Peyer's patch (tissue), 4 donors: ENCODE results near the gene RNF26.

ENCODE experiments used
- CTCF ChIP-seq, 6 experiments: fragments of 450-650 bp in 4 of 6; fragments of 200-600 bp in 2 of 6; sonication (generic) in 1 of 6; IDR thresholded peaks; one replicate each; pipeline ENCODE4 v1.5.1; 2017 to 2019; ENCODE audit warnings: antibody characterized with exemption in 6 of 6, mild to moderate bottlenecking in 3 of 6, moderate library complexity in 1 of 6
- POLR2A ChIP-seq, 2 donors: fragments of 450-650 bp; IDR thresholded peaks; one replicate each; pipeline ENCODE4 v1.5.1; 2017; ENCODE audit warnings: antibody characterized with exemption in 2 of 2, mild to moderate bottlenecking in 2 of 2, moderate library complexity in 2 of 2

GRCh38 chr11:119307974-119308373, 26.4 kb upstream of the RNF26 start:
- no peak for TF ChIP-seq POLR2A (IDR thresholded peaks at IDR 0.05)
- TF ChIP-seq CTCF (IDR thresholded peaks at IDR 0.05), result no peak
